ENCODE data around the gene ZCCHC9.
A peak's percentile ranks its signal among the peaks of the same experiment; 100 is the strongest.
"Not testable (repeated sequence)": the region's sequence is repeated elsewhere in the genome, so short reads cannot be mapped to it uniquely, and the experiment has no call there.

The ZCCHC9 gene, protein sequence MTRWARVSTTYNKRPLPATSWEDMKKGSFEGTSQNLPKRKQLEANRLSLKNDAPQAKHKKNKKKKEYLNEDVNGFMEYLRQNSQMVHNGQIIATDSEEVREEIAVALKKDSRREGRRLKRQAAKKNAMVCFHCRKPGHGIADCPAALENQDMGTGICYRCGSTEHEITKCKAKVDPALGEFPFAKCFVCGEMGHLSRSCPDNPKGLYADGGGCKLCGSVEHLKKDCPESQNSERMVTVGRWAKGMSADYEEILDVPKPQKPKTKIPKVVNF
- total RNA-seq: 7.1 to 26.3 (median 12.8) reads per million in 17 experiments

DNA sequence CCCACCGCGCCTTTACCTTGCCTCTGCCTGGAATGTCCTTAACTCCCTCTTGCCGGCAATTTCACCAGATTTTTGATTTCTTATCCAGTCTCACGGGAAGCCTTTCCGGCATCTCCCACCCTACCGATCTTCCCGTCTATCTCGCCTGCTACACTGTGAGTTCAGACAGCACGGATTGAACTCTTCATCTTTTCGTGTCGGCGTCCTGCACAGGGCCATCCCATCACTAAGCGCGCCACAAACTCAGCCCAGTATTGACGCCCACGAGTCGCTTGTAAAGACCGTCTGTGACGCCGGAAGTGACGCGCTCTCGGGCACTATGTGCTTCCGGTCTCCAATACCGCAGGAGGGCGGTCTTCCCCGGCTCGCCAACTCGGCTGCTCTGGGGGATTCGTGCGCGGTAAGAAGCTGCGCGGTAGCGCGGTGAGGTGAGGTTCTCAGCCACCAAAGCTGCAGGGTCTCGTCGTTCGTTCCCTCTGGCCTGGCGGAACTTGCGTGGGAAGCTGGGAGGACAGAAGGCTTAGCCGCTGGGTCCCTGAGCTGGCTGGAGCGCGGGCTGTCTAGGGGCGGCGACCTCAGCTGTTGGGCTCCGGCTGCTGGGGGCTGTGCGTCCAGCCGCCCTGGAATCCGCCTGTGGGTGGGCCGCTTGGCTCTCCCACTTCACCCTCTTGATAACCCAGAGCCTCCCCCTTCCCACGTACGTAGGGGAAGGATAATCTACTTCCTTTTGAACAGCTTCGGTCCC, at the start of gene ZCCHC9:
Gene ZCCHC9 (plus strand): TSS at position 317 of the 745 bp plus-strand sequence. CDS start 3,171 bp downstream, outside the sequence.
- DNase-seq: peak; percentile 96 to 98 (median 98)

DNA sequence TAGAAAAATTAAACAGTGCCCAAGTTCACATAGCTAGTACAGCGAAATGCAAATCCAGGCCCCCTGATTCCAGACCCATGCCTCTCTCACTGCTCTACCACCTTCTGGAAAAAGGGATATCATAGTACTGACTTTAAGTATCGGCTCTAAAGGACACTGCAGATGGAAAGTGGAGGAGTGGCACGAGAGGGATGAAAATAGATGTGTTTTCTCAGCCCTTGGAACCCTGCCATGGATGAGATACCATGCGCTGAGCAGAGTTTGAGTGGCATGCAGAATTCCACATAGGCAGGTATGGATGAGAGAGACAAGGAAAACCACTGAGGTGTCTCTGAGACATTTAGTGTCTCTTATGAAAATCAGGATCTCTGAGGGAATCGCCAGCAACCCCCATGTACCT, 49.5 kb upstream of the ZCCHC9 start:
- no peak for DNase-seq

DNA sequence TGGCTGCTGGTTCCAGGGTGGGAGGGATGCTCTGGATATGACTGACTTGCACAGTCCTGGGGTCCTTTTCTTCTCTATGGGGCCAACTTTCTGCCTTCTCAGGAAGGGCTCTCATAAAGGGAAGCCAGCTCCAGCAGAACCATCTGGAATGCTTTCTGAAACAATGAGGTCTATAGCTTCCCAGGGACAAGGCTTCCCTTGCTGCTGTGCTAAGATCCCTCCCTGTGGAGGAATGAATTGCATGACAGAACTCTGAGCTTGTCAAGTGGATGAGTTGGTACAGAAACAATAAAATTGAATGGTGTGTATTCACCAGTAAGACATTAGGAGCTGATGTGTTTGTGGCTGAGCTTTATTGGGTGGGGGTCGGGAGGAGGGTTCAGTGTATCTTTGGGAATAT, 48.5 kb upstream of the ZCCHC9 start:
- DNase-seq: no peak

DNA sequence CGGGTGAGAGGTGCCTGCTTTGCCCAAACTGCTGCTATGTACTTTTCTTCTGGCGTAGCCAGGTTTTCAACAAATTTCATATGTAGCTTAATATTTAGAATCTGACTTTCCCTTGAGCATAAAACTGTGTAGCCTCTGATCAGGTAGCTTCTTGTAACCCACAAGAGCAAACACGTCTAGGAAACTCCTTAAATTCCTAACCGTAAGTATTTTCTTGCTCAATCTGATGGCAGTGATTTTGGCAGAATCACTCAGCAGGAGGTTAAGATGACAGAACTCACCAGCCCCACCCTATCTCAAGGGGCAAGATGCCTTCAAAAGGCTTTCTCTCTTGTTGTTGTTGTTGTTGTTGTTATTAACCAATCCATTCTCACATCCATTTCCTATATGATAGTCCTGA, 47.5 kb upstream of the ZCCHC9 start:
- no peak for DNase-seq

DNA sequence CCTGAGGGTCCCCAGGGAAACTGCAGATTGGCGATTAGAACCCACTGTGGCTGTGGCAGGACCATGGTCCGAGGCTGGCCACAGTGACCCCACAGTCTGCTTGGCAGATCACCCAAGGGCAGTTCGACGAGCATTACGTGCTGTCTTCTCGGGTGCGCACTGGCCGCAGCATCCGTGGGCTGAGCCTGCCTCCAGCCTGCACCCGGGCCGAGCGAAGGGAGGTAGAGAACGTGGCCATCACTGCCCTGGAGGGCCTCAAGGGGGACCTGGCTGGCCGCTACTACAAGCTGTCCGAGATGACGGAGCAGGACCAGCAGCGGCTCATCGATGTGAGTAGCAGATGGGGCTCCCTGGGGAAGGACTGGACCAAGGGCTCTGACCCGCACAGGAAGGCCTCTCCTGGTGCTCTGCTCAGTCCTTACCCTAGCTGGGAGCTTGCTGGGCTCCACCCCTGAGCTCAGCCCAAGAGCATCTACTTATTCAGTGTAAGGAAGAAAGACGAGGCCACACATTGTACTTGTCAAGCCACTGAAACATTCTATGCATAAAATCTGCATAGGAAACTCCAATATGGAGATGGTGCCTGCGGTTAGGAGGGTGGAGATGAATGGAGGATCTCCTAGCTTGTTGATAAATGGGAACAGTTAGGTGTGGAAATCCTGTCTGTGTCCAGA, 46.4 kb upstream of the ZCCHC9 start:
- DNase-seq: no peak

DNA sequence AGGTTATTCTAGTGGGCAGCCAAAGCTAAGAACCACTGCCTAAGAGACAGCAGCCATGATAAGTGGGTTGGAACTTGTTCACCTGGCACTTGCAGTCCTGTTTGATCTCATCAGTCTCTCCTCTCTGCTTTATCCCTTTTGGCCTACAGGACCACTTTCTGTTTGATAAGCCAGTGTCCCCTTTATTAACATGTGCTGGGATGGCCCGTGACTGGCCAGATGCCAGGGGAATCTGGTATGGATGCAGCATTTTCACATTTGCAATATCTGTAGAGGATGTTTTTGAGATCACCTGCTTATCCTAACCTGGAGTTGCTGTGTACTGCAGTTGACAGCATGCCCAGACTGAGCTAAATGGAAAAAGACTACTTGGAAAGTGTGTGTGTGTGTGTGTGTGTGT, 44.6 kb upstream of the ZCCHC9 start:
- no peak for DNase-seq

DNA sequence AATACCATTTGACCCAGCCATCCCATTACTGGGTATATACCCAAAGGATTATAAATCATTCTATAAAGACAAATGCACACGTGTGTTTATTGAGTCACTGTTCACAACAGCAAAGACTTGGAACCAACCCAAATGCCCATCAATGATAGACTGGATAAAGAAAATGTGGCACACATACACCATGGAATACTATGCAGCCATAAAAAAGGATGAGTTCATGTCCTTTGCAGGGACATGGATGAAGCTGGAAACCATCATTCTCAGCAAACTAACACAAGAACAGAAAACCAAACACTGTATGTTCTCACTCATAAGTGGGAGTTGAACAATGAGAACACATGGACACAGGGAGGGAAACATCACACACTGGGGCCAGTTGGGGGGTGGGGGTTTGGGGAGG, 38.6 kb upstream of the ZCCHC9 start:
- DNase-seq: not testable (repeated sequence)

DNA sequence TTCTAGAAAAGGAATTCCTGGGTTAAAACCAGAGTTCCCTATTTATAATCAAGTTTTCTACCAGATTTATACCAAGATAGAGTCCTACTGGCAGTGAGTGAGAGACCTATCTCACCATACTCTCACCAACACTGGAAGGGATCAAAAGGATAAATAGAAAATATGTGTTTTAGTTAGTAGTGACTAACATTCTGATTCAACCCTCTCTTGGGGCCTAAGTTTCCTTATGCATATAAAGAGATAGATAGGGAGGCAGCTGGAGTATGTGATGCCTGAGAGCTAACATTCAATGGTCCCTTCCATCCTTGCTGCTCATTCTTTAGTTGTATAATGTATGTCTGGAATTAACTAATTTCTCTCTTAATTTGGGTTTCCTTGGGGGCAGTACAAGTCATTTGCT, 36.3 kb upstream of the ZCCHC9 start:
- no peak for DNase-seq

DNA sequence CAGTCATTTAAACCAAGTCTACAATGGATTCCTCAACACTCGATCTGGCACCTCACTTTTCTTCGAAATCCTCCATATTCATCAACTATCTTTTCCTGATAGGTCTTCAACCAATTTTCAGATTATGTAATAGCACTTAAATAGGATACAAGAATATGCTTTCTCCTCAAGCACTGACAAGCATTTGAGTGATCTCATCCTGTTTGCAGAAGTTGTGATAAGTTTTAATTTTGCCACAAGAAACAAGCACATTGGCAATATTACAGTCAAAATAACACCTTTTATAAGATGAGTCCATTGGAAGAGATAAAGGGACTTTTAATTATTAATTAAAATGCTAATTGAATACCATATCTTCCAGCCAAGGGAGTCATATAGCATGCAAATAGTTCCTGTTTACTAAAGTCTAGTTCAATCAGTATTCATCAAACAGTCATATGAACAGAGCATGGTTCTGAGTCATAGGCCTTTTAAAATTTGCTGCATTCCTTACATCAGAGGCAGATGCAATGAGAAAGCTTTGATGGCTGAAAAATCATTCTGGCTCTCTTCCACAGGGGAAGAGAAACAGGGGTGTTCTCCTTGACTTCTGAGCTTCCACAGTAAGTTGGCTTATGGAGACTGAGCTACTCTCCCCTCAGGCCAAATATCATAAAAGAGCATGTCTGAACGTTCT, 32.7 kb upstream of the ZCCHC9 start:
- peak; percentile 62 to 83 (median 70) for DNase-seq

DNA sequence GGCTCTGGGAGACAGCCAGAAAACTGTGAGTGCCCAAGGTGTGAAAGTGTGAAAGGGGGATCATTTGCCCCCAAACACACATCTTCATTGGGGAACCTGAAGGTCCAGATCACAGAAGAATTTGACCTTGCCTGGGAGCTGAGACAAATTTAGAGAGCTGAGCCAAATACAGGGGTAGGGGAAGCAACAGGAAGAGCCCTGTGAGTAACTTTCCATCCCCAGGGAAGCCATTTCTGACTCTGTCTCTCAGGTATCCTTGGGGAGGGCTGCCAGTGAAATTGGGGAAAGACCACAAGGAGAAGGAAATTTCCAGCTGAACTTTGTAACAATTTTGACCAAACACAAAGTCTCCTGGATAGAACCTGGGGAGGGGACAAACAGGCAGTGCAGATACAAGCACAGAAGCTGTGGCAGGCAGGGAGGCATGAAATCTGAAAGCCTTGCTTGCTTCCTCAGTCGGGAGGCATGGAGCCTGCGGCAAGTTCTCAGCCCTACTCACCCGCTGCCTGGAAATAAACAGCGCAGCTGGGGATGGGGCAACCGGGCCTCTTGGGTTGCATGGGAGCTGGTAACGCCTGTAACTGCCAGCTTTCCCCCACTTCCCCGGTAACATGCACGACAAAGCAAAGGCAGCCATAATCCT, 31.5 kb upstream of the ZCCHC9 start:
- no peak for DNase-seq

DNA sequence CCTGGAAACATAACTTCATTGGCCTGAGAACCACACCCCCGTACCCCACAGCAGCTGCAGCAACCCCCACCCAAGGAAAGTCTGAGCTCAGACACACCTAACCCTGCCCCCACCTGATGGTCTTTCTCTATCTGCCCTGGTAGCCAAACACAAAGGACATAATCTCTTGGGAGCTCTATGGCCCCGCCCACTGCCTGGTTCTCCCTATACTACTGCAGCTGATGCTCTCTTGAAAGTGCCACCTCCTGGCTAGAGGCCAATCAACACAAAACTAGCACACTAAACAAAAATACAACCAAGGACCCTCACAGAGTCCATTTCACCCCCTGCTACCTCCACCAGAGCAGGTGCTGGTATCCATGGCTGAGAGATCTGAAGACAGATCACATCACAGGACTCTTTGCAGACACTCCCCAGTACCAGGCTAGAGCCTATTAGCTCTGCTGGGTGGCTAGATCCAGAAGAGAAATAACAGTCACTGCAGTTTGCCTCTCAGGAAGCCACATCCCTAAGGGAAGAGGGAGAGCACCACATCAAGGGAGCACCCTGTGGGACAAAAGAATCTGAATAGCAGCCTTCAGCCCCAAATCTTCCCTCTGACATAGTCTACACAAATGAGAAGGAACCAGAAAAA, 30.9 kb upstream of the ZCCHC9 start:
- DNase-seq: not testable (repeated sequence)

DNA sequence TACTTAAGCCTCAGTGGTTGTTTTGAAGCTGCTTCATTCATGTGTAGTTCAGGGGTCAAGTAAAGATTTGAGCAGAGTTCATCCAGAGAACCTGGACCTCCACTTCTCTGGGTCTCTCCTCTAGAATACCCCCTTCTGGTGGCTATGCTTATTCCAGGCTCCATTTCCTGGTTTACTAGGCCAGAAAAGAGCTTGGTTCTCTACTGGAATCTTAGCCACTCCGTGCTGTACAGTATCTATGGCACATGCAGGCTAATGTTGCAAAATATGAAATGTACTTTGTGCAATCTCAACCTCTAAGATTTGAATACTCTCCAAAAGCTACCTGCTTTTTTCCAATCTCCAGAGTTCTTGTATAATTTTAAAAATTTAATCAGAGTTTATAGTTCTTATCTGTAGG, 17.4 kb upstream of the ZCCHC9 start:
- no peak for DNase-seq

DNA sequence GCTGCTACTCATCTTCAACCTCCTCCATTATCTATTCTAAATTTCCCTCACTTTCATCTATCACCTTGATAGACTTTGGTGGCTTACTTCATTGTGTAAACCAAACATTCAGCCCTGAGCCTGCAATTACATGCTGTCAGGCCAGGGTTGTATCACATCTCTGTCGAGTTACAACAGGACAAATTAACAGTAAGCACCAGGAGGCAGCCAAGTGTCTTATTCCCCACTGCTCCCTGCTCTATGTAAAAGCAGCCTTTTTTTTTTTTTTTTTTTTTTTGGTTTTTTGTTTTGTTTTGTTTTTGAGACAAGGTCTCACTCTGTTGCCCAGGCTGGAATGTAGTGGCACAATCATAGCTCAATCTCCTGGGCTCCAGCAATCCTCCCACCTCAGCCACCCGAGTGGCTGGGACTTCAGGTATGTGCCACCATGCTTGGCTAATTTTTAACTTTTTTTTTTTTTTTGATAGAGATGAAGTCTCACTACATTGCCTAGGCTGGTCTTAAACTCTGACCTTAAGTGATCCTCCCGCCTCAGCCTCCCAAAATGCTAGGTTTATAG, 15.2 kb upstream of the ZCCHC9 start:
- no peak for DNase-seq

DNA sequence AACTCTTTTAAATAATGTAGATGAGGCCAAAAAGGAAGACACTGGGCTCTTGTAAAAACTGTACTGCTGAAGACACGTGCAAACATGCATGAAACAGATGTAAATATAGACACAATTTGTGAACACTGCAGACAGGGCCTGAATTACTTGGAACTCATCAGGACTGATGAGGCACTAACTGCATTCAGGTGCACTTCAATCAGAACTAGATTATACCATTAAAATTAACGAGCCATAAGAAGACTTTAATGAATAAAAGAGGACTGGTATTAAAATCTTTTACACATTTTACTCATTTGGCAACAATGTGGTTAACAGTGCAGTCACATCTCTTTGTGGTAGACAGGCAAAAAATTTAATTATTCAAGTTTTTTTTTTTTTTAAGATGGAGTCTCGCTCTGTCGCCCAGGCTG, 13.4 kb upstream of the ZCCHC9 start:
- DNase-seq: no peak

DNA sequence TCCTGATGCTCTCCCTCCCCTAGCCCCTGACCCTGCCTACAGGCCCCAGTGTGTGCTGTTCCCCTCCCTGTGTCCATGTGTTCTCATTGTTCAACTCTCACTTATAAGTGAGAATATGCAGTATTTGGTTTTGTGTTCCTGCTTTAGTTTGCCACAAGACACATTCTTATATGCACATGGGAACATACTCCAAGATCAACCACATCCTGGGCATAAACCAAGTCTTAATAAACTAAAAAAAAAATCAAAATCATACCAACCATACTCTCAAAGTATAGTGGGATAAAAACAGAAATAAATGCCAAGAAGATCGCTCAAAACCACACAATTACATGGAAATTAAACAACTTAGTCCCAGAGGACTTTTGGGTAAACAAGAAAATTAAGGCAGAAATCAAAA, 11.2 kb upstream of the ZCCHC9 start:
- DNase-seq: no peak

DNA sequence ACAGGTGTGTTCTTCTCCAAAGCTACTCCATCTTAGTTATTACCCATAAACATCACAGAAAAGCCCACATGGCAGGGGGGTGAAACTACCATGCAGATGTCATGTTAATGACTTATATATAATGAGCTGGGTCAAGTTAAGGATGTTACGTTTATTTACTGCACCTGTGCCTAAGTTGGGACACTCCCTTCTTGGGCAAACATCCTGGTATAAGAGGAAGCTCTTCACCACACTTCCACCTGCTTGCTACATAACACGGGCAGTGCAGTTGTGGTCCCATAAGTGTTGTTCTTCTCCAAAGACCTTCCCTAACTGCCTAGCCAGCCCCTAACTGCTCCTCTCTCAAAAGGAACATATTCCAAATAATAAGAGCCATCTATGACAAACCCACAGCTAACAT, 9.3 kb upstream of the ZCCHC9 start:
- DNase-seq: no peak

DNA sequence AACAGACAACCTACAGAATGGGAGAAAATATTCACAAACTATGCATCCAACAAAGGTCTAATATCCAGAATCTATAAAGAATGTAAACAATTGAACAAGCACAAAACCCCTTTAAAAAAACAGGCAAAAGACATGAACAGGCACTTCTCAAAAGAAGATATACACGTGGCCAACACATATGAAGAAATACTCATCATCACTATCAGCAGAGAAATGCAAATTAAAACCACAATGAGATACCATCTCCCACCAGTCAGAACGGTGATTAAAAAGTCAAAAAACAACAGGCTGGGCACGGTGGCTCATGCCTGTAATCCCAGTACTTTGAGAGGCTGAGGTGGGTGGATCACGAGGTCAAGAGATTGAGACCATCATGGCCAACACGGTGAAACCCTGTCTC, 7.4 kb upstream of the ZCCHC9 start:
- DNase-seq: not testable (repeated sequence)

DNA sequence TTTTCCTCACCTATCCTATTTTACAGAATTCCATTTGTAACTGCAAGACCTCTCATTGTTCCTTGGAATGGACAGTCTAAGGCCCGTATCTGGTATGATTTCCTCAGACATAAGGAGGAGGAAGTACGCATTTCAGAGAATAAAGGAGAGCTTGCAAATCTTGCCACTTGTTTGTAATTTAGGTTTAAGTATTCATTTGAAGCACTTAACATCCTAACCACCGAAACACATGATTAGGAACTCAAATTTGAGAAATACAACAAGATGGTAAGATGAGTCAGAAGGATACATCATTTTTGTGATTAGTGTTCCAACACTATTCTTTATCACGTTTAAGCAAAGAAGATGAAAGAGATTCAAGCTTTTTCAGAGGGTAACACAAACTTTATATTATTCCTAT, 3.9 kb upstream of the ZCCHC9 start:
- no peak for DNase-seq

DNA sequence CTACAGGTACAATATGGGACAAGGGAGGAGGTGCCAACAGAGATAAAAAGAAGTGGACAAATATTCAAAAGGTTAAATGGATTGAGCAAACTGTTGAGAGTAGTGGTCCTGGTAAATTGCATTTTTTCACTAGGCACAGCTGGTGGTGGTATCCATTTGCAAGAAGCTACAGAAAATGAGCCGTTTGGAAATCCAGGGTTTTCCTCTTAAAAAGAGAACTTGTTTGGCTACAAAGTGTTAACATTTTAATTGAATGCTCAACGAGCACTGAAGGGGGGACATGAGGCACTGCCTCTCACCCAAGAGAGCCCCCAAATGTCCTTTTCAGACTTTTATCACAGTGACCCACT, 491 bp upstream of the ZCCHC9 start:
- DNase-seq: peak in 2 of 4 experiments; percentile 11 to 21

DNA sequence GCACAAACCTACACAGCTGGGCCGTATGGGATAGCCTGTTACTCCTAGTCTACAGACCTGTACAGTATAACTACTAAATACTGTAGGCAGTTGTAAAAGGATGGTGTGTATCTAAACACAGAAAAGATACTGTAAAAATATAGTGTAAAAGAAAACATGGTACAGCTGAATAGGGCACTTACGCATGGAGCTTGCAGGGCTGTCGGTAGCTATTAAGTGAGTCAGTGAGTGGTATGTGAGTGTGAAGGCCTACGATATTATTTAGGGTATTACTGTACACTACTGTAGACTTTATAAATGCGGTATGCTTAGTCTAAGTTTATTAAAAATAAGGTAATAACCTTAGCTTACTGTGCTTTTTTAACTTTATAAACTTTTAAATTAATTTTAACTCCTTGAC, 1.2 kb downstream of the ZCCHC9 start:
- DNase-seq: no peak

DNA sequence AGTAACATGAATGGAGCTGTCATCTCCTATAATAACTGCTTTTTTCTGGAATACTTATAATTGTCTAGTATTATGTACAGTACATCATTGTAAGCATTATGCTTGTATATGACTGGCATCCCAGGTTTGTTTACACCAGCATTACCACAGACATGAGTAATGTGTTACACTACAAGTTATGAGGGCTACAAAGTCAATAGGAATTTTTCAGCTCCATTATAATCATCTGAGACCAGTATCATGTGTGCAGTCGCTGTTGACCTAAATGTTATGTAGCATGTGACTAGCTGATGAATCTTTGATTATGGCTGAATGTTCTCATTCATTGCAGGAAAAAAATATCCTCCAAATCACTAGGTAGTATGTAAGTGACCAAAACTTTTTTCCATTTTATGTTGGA, 2.2 kb downstream of the ZCCHC9 start:
- no peak for DNase-seq

DNA sequence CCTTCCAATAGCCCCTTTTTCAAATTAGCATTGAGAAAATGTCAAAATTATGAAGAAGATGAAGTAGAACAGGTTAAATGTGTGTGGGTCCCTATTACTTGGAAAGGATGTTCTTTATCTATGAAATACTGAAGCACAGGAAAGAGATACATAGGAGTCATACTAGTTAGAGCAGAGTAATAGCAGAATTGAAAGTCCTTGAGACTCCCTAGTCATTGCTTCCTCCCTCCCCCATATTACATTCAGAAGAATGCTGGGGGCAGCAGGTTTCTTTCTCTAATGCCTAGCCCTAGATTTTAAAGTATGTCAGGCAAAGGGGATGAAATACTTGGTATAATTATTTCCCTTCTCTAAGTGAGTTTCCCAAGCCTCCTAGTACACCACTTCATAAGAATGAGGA, 4.4 kb downstream of the ZCCHC9 start:
- DNase-seq: peak in 2 of 4 experiments; percentile 15 to 25

All from suppressor macrophage (primary cell).